Astrocyte (in vitro differentiated cells and primary cell): ENCODE data around the gene PCBP2. TPM values are rescaled to one million over a fixed set of nuclear protein-coding genes. Genes with fewer than 3 reads are reported as not detected.

Experiments
- DNase-seq: peaks from one replicate; pipeline ENCODE4 v3.0.0-alpha.2; 2010; ENCODE audit warnings: low read depth
- FAIRE-seq: peaks from 2 replicates; lab custom pipeline; 2011; peaks lifted over from hg19 to GRCh38; lab: Jason Lieb, UNC
- H2AFZ ChIP-seq: 2 replicates; pipeline ENCODE4 v1.6.0; 2012; ENCODE audit warnings: low read depth, low read length, inconsistent platforms
- H3K27ac ChIP-seq: 2 replicates; pipeline ENCODE4 v1.5.1; 2011; ENCODE audit warnings: low read depth, low read length, inconsistent platforms
- H3K27me3 ChIP-seq: 2 replicates; pipeline ENCODE4 v1.6.0; 2011; ENCODE audit warnings: low read length, inconsistent platforms; ENCODE audit not compliant: insufficient read depth
- H3K36me3 ChIP-seq: 2 replicates; pipeline ENCODE4 v1.5.1; 2011; ENCODE audit warnings: low read length, inconsistent platforms; ENCODE audit not compliant: insufficient read depth
- H3K4me1 ChIP-seq: 2 replicates; pipeline ENCODE4 v1.5.1; 2011; ENCODE audit warnings: low read length, inconsistent platforms; ENCODE audit not compliant: insufficient read depth
- H3K4me2 ChIP-seq: 2 replicates; pipeline ENCODE4 v1.6.0; 2012; ENCODE audit warnings: low read length, inconsistent platforms
- H3K4me3 ChIP-seq: 2 replicates; pipeline ENCODE4 v1.5.1; 2011; ENCODE audit warnings: low read depth, mild to moderate bottlenecking, low read length, inconsistent platforms; ENCODE audit not compliant: insufficient read depth
- H3K79me2 ChIP-seq: 2 replicates; pipeline ENCODE4 v1.6.0; 2012; ENCODE audit warnings: mild to moderate bottlenecking, low read length, inconsistent platforms; ENCODE audit not compliant: insufficient read depth
- H3K9ac ChIP-seq: 2 replicates; pipeline ENCODE4 v1.6.0; 2012; ENCODE audit warnings: mild to moderate bottlenecking, low read length, inconsistent platforms
- H3K9me3 ChIP-seq: 2 replicates; pipeline ENCODE4 v1.5.1; 2012; ENCODE audit warnings: low read depth, mild to moderate bottlenecking, low read length, inconsistent platforms; ENCODE audit not compliant: insufficient read depth
- H4K20me1 ChIP-seq: 2 replicates; pipeline ENCODE4 v1.6.0; 2012; ENCODE audit warnings: low read length, inconsistent platforms; ENCODE audit not compliant: insufficient read depth
- H3K27ac Mint-ChIP-seq: one replicate; pipeline ENCODE4 v1.8.0; 2021; ENCODE audit warnings: mild to moderate bottlenecking, mixed read lengths; ENCODE audit not compliant: unreplicated experiment
- H3K27me3 Mint-ChIP-seq: one replicate; pipeline ENCODE4 v1.8.0; 2021; ENCODE audit warnings: low read depth, mixed read lengths; ENCODE audit not compliant: unreplicated experiment
- H3K36me3 Mint-ChIP-seq: one replicate; pipeline ENCODE4 v1.8.0; 2021; ENCODE audit warnings: low read depth, mixed read lengths; ENCODE audit not compliant: unreplicated experiment
- H3K4me1 Mint-ChIP-seq: one replicate; pipeline ENCODE4 v1.8.0; 2021; ENCODE audit warnings: low read depth, mixed read lengths; ENCODE audit not compliant: unreplicated experiment
- H3K4me3 Mint-ChIP-seq: one replicate; pipeline ENCODE4 v1.8.0; 2021; ENCODE audit warnings: mild to moderate bottlenecking, moderate library complexity, mixed read lengths; ENCODE audit not compliant: unreplicated experiment
- H3K9me3 Mint-ChIP-seq: one replicate; pipeline ENCODE4 v1.8.0; 2021; ENCODE audit warnings: mild to moderate bottlenecking, mixed read lengths; ENCODE audit not compliant: unreplicated experiment
- CTCF ChIP-seq: IDR thresholded peaks from 2 replicates; pipeline ENCODE4 v1.5.1; 2011; ENCODE audit warnings: low read depth, mild to moderate bottlenecking, inconsistent platforms, low read length, moderate library complexity; ENCODE audit not compliant: insufficient read depth
- EZH2 ChIP-seq: IDR thresholded peaks from 2 replicates; pipeline ENCODE4 v1.6.1; 2012; ENCODE audit warnings: mild to moderate bottlenecking, low read length, inconsistent platforms; ENCODE audit not compliant: insufficient read depth
- total RNA-seq: library from RNA; stranded (reverse); gene quantifications from 2 replicates; pipeline ENCODE4 v1.2.1, GENCODE V29; 2021

Gene PCBP2
- total RNA-seq, 1 donor from 2014 or later: 733 TPM

GRCh38 chr12:53501615-53502181, 49.8 kb downstream of the PCBP2 start:
- H3K4me3 Mint-ChIP-seq: peak overlapping the region; percentile 84
- H3K27ac Mint-ChIP-seq: peak overlapping the region; percentile 72
- H3K36me3 Mint-ChIP-seq: peaks cover 9% of the 10 kb centered on the region
- DNase-seq: no peak
- Histone ChIP-seq H3K4me2 (peak overlapping the region; percentile 90), H4K20me1 (peaks cover 16% of the 10 kb centered on the region), H3K79me2 (peaks cover 51% of the 10 kb centered on the region), H2AFZ (peak overlapping the region; percentile 81), H3K9me3 (no peaks in the 10 kb centered on the region), H3K9ac (peak overlapping the region; percentile 92), H3K4me1 (peaks cover 48% of the 10 kb centered on the region), H3K36me3 (no peaks in the 10 kb centered on the region), H3K27ac (peak overlapping the region; percentile 87), H3K4me3 (peak overlapping the region; percentile 68), H3K27me3 (no peaks in the 10 kb centered on the region)
- no peak for TF ChIP-seq CTCF
- no peak for TF ChIP-seq EZH2
- no peaks in the 10 kb centered on the region for H3K27me3 Mint-ChIP-seq
- H3K4me1 Mint-ChIP-seq: peaks cover 22% of the 10 kb centered on the region
- FAIRE-seq: no peak
- no peaks in the 10 kb centered on the region for H3K9me3 Mint-ChIP-seq

DNA sequence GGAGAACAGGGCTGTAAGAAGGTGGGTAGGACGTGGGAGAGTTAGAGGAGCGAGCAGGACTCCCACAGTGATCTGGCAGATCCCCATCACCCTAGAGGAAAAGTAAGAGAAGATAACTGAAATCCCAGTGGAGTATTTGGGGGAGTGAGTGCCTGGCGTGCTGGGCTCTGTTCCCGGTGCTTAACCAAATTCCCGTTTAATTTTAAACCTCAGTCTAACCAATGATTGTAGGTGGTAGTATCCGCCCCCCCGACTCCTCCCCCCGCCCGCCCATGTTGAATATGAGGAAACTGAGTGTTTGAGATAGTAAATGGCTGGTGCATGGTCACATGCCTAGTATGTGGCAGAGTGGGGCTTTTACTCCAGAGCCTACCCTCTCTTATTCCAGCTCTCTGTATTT, 50.4 kb downstream of the PCBP2 start:
- H3K27me3 ChIP-seq: no peaks in the 10 kb centered on the region
- no peak overlapping the region for H3K27ac ChIP-seq
- DNase-seq (no peak), FAIRE-seq (no peak)
- peak overlapping the region; percentile 84 for H3K4me3 Mint-ChIP-seq
- no peaks in the 10 kb centered on the region for H3K27me3 Mint-ChIP-seq
- no peaks in the 10 kb centered on the region for H3K9me3 Mint-ChIP-seq
- TF ChIP-seq EZH2 (no peak), CTCF (no peak)
- peaks cover 49% of the 10 kb centered on the region for H3K4me1 ChIP-seq
- H3K4me3 ChIP-seq: peak overlapping the region; percentile 68
- peaks cover 22% of the 10 kb centered on the region for H3K4me1 Mint-ChIP-seq
- peak overlapping the region; percentile 92 for H3K9ac ChIP-seq
- H3K36me3 ChIP-seq: peaks cover 3% of the 10 kb centered on the region
- H2AFZ ChIP-seq: no peak overlapping the region
- H3K4me2 ChIP-seq: peak overlapping the region; percentile 90
- peak overlapping the region; percentile 72 for H3K27ac Mint-ChIP-seq
- peaks cover 13% of the 10 kb centered on the region for H4K20me1 ChIP-seq
- peaks cover 45% of the 10 kb centered on the region for H3K79me2 ChIP-seq
- H3K9me3 ChIP-seq: no peaks in the 10 kb centered on the region
- H3K36me3 Mint-ChIP-seq: peaks cover 9% of the 10 kb centered on the region

- no peak for FAIRE-seq
- H3K4me3 ChIP-seq: no peak overlapping the region
- H3K4me3 Mint-ChIP-seq: peak overlapping the region; percentile 14
Observed at GRCh38 chr12:53502983-53503728, 51.3 kb downstream of the PCBP2 start.

More at GRCh38 chr12:53502983-53503728, 51.3 kb downstream of the PCBP2 start:
- no peaks in the 10 kb centered on the region for H3K27me3 Mint-ChIP-seq
- H3K9ac ChIP-seq: no peak overlapping the region
- H3K36me3 ChIP-seq: peaks cover 6% of the 10 kb centered on the region
- H4K20me1 ChIP-seq: peaks cover 6% of the 10 kb centered on the region
- H3K4me2 ChIP-seq: no peak overlapping the region
- H3K9me3 Mint-ChIP-seq: no peaks in the 10 kb centered on the region
- H3K27ac Mint-ChIP-seq: peak overlapping the region; percentile 53
- H3K4me1 ChIP-seq: peaks cover 49% of the 10 kb centered on the region
- no peak for TF ChIP-seq EZH2
- peaks cover 9% of the 10 kb centered on the region for H3K36me3 Mint-ChIP-seq
- DNase-seq: no peak
- peaks cover 37% of the 10 kb centered on the region for H3K79me2 ChIP-seq
- peaks cover 22% of the 10 kb centered on the region for H3K4me1 Mint-ChIP-seq
- H3K27me3 ChIP-seq: no peaks in the 10 kb centered on the region
- H2AFZ ChIP-seq: no peak overlapping the region
- no peaks in the 10 kb centered on the region for H3K9me3 ChIP-seq
- no peak overlapping the region for H3K27ac ChIP-seq
